Testis (tissue), 2 donors: ENCODE results near the gene MIB2.

Source experiments
- POLR2A ChIP-seq: fragments of 450-650 bp; IDR thresholded peaks from one replicate; pipeline ENCODE4 v1.6.1; 2017; ENCODE audit warnings: antibody characterized with exemption, mild to moderate bottlenecking, moderate library complexity
- TF ChIP-seq, protein P1 (sequence below), 3 experiments: fragments of 450-650 bp in 2 of 3; fragments of 200-600 bp in 1 of 3; sonication (generic) in 1 of 3; IDR thresholded peaks; one replicate each; pipeline ENCODE4 v1.5.1; 2016 to 2019; ENCODE audit warnings: antibody characterized with exemption in 3 of 3, mild to moderate bottlenecking in 2 of 3, moderate library complexity in 1 of 3

DNA sequence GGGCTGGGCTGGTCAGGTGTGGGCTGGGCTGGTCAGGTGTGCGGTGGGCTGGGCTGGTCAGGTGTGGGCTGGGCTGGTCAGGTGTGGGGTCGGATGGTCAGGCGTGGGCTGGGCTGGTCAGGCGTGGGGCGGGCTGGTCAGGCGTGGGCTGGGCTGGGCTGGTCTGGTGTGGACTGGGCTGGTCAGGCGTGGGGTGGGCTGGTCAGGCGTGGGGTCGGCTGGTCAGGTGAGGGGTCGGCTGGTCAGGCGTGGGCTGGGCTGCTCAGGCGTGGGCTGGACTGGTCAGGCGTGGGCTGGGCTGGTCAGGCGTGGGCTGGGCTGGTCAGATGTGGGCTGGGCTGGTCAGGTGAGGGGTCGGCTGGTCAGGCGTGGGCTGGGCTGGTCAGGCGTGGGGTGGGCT lies 9.6 kb upstream of the MIB2 start:
- TF ChIP-seq, protein P1, sequence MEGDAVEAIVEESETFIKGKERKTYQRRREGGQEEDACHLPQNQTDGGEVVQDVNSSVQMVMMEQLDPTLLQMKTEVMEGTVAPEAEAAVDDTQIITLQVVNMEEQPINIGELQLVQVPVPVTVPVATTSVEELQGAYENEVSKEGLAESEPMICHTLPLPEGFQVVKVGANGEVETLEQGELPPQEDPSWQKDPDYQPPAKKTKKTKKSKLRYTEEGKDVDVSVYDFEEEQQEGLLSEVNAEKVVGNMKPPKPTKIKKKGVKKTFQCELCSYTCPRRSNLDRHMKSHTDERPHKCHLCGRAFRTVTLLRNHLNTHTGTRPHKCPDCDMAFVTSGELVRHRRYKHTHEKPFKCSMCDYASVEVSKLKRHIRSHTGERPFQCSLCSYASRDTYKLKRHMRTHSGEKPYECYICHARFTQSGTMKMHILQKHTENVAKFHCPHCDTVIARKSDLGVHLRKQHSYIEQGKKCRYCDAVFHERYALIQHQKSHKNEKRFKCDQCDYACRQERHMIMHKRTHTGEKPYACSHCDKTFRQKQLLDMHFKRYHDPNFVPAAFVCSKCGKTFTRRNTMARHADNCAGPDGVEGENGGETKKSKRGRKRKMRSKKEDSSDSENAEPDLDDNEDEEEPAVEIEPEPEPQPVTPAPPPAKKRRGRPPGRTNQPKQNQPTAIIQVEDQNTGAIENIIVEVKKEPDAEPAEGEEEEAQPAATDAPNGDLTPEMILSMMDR (IDR thresholded peaks at IDR 0.05) = no peak
- TF ChIP-seq POLR2A = no peak
